Keratinocyte (primary cell): ENCODE measurements around the gene NRG3. TPM values are rescaled to one million over a fixed set of nuclear protein-coding genes. Genes with fewer than 3 reads are reported as not detected.

Experiments used
- DNase-seq: peaks from one replicate; pipeline ENCODE4 v3.0.0-alpha.2; 2011; ENCODE audit warnings: low read depth, missing footprints, low spot score
- FAIRE-seq: peaks from 2 replicates; lab custom pipeline; 2011; peaks lifted over from hg19 to GRCh38; lab: Jason Lieb, UNC
- H2AFZ ChIP-seq: 2 replicates; pipeline ENCODE4 v1.6.0; 2012; ENCODE audit warnings: low read length, control low read depth, inconsistent platforms; ENCODE audit not compliant: control insufficient read depth
- H3K27ac ChIP-seq: 2 replicates; pipeline ENCODE4 v1.5.1; 2011; ENCODE audit warnings: low read length; ENCODE audit not compliant: control insufficient read depth, insufficient read depth
- H3K27me3 ChIP-seq: 3 replicates; pipeline ENCODE4 v1.6.0; 2011; ENCODE audit warnings: low read length; ENCODE audit not compliant: control insufficient read depth, insufficient read depth; ENCODE audit errors: extremely low read depth
- H3K36me3 ChIP-seq, 2 experiments: 2 replicates in 1 of 2; 3 replicates in 1 of 2; pipeline ENCODE4 v1.5.1; 2011; ENCODE audit warnings: low read length in 2 of 2, mild to moderate bottlenecking in 1 of 2; ENCODE audit not compliant: control insufficient read depth in 2 of 2, insufficient read depth in 2 of 2; ENCODE audit errors: extremely low read depth in 1 of 2
- H3K4me1 ChIP-seq: 3 replicates; pipeline ENCODE4 v1.5.1; 2011; ENCODE audit warnings: low read length; ENCODE audit not compliant: control insufficient read depth, insufficient read depth; ENCODE audit errors: extremely low read depth
- H3K4me2 ChIP-seq: 3 replicates; pipeline ENCODE4 v1.6.0; 2011; ENCODE audit warnings: low read depth, low read length; ENCODE audit not compliant: control insufficient read depth, insufficient read depth; ENCODE audit errors: extremely low read depth
- H3K4me3 ChIP-seq, 3 experiments: fragments of 200-600 bp in 1 of 3; sonication (generic) in 1 of 3; 2 replicates in 2 of 3; 3 replicates in 1 of 3; pipeline ENCODE4 v1.5.1; 2011 to 2016; ENCODE audit warnings: low read length in 3 of 3, mild to moderate bottlenecking in 3 of 3, control low read depth in 2 of 3, inconsistent platforms in 1 of 3, low read depth in 1 of 3, mixed read lengths in 1 of 3, mixed run types in 1 of 3, moderate library complexity in 1 of 3; ENCODE audit not compliant: control insufficient read depth in 2 of 3, insufficient read depth in 2 of 3; ENCODE audit errors: extremely low read depth in 1 of 3
- H3K79me2 ChIP-seq: 2 replicates; pipeline ENCODE4 v1.6.0; 2012; ENCODE audit warnings: low read length; ENCODE audit not compliant: control insufficient read depth, insufficient read depth
- H3K9ac ChIP-seq: 3 replicates; pipeline ENCODE4 v1.6.0; 2011; ENCODE audit warnings: low read length; ENCODE audit not compliant: control insufficient read depth, insufficient read depth; ENCODE audit errors: extremely low read depth
- H3K9me1 ChIP-seq: 3 replicates; pipeline ENCODE4 v1.6.0; 2011; ENCODE audit warnings: low read length; ENCODE audit not compliant: control insufficient read depth, insufficient read depth; ENCODE audit errors: extremely low read depth
- H3K9me3 ChIP-seq: 2 replicates; pipeline ENCODE4 v1.5.1; 2012; ENCODE audit warnings: low read depth, low read length; ENCODE audit not compliant: control insufficient read depth
- H4K20me1 ChIP-seq: 3 replicates; pipeline ENCODE4 v1.6.0; 2011; ENCODE audit warnings: low read length; ENCODE audit not compliant: control insufficient read depth, insufficient read depth; ENCODE audit errors: extremely low read depth
- EZH2 ChIP-seq: IDR thresholded peaks from one replicate; pipeline ENCODE4 v1.6.1; 2012; ENCODE audit warnings: inconsistent platforms, mild to moderate bottlenecking, low read length, moderate library complexity
- dilution Hi-C: fragments of 300-500 bp; cut with MboI; formaldehyde crosslinking; loops from one replicate; pipeline ENCODE4 v1.7.0; 2020; ENCODE audit warnings: low sequenced_read_pairs; ENCODE audit not compliant: extremely low pct_ligation_motif_present
- polyA plus RNA-seq, 5 experiments: library from polyadenylated mRNA; depleted of rRNA in 3 of 5; stranded (reverse) in 3 of 5; stranded (forward) in 1 of 5; unstranded in 1 of 5; fragments of >200 nt; gene quantifications; 1 replicate in 1 of 5; 2 replicates in 3 of 5; 3 replicates in 1 of 5; pipeline versions ENCODE4 v1.2.1 to v1.2.3, GENCODE V29; 2011 to 2012; ENCODE audit warnings: missing spikeins in 2 of 5, low read depth in 1 of 5, low replicate concordance in 1 of 5
- TF ChIP-seq, protein P1 (sequence below), 3 experiments: IDR thresholded peaks in 1 of 3; conservative IDR thresholded peaks in 1 of 3; optimal IDR thresholded peaks in 1 of 3; 2 replicates in 2 of 3; 3 replicates in 1 of 3; pipeline versions ENCODE3 to v1.5.1; 2011; ENCODE audit warnings: low read length in 3 of 3, mild to moderate bottlenecking in 3 of 3, moderate library complexity in 2 of 3, control low read depth in 1 of 3, inconsistent platforms in 1 of 3; ENCODE audit not compliant: insufficient read depth in 2 of 3; ENCODE audit errors: extremely low read depth in 1 of 3

NRG3 gene
- polyA plus RNA-seq, 1 donor (not counting 4 experiments of a cell fraction or from before 2014, with no cell fraction given) = not detected

DNA sequence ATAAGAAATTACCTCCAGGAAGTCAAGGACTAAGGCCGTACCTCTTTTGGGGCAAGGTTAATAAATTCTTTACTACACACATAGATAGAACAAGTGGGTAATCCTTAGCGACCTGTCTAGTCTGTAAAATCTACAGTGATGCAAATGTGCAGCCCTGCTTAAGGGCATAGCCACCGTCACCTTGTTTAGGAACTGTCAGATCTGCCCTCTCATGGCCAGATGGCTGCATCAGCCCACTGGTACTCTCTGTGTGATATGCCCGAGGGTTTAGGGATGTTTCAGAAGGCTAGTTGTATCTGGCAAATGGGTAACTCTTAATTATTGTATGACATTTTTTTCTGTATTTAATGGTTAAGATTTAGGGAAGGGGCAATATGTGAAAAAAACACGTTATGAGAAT is 74.3 kb downstream of the NRG3 start:
- H2AFZ ChIP-seq = no peak overlapping the region
- no peak overlapping the region for H3K4me2 ChIP-seq
- H3K36me3 ChIP-seq = no peaks in the 10 kb centered on the region
- H3K4me3 ChIP-seq = no peak overlapping the region
- DNase-seq = no peak
- FAIRE-seq = no peak
- H3K9me3 ChIP-seq = no peaks in the 10 kb centered on the region
- H3K27me3 ChIP-seq = no peaks in the 10 kb centered on the region
- H3K27ac ChIP-seq = no peak overlapping the region
- TF ChIP-seq EZH2 = no peak
- TF ChIP-seq, protein P1, sequence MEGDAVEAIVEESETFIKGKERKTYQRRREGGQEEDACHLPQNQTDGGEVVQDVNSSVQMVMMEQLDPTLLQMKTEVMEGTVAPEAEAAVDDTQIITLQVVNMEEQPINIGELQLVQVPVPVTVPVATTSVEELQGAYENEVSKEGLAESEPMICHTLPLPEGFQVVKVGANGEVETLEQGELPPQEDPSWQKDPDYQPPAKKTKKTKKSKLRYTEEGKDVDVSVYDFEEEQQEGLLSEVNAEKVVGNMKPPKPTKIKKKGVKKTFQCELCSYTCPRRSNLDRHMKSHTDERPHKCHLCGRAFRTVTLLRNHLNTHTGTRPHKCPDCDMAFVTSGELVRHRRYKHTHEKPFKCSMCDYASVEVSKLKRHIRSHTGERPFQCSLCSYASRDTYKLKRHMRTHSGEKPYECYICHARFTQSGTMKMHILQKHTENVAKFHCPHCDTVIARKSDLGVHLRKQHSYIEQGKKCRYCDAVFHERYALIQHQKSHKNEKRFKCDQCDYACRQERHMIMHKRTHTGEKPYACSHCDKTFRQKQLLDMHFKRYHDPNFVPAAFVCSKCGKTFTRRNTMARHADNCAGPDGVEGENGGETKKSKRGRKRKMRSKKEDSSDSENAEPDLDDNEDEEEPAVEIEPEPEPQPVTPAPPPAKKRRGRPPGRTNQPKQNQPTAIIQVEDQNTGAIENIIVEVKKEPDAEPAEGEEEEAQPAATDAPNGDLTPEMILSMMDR (optimal IDR thresholded peaks at IDR 0.05 in 1 of 3, IDR thresholded peaks at IDR 0.05 in 1 of 3, conservative IDR thresholded peaks at IDR 0.05 in 1 of 3; ENCODE audit: extremely low read depth in 1 of 3, insufficient read depth in 2 of 3, low read length in 3 of 3) = no peak
- no peak overlapping the region for H3K9ac ChIP-seq
- no peaks in the 10 kb centered on the region for H3K4me1 ChIP-seq
- dilution Hi-C loops = no loop called here
- no peaks in the 10 kb centered on the region for H4K20me1 ChIP-seq
- no peaks in the 10 kb centered on the region for H3K9me1 ChIP-seq
- H3K79me2 ChIP-seq = no peaks in the 10 kb centered on the region

- H3K27me3 ChIP-seq = no peaks in the 10 kb centered on the region
These were observed 75.4 kb downstream of the NRG3 start for GRCh38 chr10:81950358-81950757.

More at GRCh38 chr10:81950358-81950757, 75.4 kb downstream of the NRG3 start:
- Histone ChIP-seq H3K4me2 (no peak overlapping the region), H3K9me1 (no peaks in the 10 kb centered on the region), H3K4me3 (no peak overlapping the region), H3K36me3 (no peaks in the 10 kb centered on the region), H2AFZ (no peak overlapping the region), H3K9ac (no peak overlapping the region), H4K20me1 (no peaks in the 10 kb centered on the region), H3K27ac (no peak overlapping the region), H3K9me3 (no peaks in the 10 kb centered on the region), H3K79me2 (no peaks in the 10 kb centered on the region), H3K4me1 (no peaks in the 10 kb centered on the region)
- dilution Hi-C loops = no loop called here
- FAIRE-seq = no peak
- TF ChIP-seq EZH2 = no peak
- TF ChIP-seq, protein P1 (optimal IDR thresholded peaks at IDR 0.05 in 1 of 3, IDR thresholded peaks at IDR 0.05 in 1 of 3, conservative IDR thresholded peaks at IDR 0.05 in 1 of 3; ENCODE audit: extremely low read depth in 1 of 3, insufficient read depth in 2 of 3, low read length in 3 of 3) = no peak
- DNase-seq = no peak
